ENCODE measurements around the gene ABI3.

Gene ABI3

DNA sequence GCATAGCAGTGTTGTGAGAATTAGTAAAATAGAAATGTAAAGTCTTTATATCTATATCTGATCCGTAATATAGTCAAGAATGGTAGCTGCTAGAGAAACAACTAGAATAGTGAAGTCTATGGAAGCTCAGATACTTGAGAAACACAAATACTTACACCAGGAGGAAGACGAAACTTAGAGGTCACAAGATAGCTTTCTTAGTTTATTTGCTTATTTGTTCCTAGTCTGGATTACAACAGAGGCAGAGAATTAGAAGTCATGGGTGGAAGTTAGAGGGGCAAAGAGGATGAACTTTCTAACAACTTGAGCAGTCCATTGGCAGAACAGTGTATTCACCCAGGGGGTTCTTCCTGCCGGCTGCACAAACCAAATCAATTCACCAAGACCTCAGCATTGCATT lies 14.0 kb upstream of the ABI3 start:
- no peak for DNase-seq (ENCODE audit: low read depth, low spot score)

DNA sequence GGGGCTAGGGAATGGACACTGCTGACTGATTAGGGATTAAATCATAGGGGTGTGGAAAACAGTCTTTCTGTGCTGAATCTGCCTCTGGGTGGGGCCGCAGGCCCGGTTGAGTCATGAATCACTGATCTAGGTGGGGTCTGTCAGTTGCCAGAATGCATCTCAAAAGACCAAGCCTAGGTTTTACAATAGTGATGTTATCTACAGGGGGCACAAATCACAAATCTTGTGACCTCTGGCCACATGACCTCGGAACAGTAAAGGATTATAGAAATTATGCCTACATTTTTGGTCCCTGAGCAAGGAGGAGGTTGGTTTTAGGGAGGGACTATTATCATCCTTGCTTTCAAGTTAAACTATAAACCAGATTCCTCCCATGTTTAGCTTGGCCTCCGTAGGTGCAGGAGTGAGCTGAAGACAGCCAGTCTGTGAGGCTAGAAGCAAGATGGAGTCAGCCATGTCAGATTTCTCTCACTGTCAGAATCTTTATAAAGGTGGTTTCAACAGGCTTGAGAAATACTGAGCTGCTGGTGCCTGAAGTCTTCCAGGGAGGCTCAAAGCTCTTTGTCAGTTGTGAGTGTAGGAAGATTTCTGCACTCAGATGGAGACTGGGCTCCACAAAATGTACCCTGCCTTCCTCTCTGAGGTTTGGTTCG lies 13.0 kb upstream of the ABI3 start:
- DNase-seq (ENCODE audit: low read depth, low spot score) = no peak

DNA sequence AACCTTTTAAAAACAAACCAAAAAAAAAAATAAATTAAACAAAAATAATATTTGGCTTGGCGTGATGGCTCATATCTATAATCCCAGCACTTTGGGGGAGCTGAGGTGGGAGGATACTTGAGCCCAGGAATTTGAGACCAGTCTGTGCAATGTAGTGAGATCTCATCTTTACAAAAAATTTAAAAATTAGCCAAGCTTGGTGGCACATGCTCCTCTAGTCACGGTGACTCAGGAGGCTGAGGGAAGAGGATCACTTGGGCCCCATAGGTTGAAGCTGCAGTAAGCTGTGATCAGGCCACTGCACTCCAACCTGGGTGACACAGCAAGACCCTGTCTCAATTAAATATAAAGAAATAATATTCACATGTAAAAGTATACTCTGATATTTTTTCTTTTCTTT lies 12.3 kb upstream of the ABI3 start:
- DNase-seq (ENCODE audit: low read depth, low spot score) = no peak

DNA sequence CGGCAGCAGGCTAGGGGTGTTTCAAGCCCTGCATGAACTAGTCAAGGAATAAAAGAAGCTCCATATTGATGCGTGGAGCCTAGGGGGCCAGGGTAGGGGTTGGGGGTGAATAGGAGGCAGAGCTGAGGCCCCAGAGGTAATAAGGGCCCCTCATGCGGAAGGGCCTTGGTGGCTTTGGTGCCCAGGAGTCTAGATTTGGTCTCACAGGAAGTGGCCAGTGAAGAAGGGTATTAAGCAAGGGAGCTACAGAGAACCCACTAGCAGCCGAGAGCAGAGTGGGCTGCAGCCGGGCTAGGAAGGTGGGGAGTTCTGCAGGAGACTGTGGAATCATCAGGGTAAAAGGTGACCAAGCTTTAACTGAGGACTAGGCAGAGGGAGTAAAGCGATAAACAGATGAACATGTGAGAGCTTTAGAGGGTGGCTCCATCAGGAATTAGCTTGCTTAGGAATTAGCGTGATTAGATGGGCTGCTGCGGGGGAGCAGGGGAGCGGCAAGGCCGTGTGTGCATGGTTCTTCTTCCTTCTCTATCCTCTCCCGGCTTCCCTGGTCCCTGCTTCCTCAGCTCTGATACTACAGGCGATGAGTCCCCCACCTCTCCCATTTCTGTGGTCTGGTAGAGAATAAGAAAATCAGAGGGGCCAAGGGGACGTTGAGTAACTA lies 10.0 kb upstream of the ABI3 start:
- DNase-seq (ENCODE audit: low read depth, low spot score) = no peak

DNA sequence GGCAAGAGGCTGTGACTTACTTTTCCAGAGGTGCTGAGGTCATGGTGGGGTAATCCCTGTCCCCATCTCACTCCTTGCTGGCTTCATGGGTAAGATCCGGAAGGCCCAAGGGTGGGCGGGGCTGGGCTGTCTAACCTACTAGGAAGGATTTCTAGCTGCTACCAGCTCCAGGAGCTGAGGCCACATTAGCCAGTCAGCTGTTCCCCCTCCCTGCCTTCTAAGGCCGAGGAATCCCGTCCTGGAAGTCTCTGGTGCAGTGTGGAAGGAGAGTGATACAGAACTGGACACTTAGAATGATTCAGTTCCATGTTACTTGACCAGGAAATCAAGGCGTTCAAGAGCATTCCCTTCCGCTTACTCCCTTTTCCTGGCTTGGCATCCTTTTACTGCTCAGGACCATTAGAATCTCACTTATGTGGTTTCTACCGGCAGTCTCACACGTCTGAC lies 9.0 kb upstream of the ABI3 start:
- DNase-seq (ENCODE audit: low read depth, low spot score) = no peak

DNA sequence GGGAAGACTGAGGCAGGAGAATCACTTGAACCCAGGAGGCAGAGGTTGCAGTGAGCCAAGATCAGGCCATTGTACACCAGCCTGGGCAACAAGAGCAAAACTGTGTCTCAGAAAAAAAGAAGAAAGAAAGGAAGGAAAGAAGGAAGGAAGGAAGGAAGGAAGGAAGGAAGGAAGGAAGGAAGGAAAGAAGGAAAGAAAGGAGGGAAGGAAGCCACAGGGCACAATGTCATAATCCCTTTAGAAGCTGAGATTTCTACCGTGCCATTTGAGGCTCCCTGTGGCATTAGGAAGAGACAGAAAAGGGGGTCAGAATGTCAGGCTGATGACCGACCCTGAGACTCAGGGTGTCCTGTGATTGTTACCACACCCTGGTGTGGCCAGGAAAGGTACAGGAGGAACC lies 6.7 kb upstream of the ABI3 start:
- no peak for DNase-seq (ENCODE audit: low read depth, low spot score)

DNA sequence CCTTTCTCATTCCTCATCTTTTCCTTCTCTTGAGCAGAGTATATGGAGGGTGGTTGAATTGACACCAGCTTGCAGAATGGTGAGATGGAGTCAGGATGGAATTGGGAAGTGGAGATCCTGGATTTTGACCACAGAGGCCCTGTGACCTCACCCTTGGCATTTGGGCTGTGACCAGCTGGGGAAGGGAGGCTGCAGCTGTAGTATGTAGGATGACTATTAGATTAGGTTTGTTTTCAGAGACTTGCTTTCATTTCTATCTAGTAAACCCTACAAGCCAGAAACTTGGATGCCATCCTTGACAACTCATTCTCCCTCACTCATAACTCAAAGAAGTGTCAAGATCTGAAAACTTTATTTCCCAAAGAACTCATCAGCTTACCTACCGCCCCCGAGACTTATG lies 6.0 kb upstream of the ABI3 start:
- DNase-seq (ENCODE audit: low read depth, low spot score) = no peak

DNA sequence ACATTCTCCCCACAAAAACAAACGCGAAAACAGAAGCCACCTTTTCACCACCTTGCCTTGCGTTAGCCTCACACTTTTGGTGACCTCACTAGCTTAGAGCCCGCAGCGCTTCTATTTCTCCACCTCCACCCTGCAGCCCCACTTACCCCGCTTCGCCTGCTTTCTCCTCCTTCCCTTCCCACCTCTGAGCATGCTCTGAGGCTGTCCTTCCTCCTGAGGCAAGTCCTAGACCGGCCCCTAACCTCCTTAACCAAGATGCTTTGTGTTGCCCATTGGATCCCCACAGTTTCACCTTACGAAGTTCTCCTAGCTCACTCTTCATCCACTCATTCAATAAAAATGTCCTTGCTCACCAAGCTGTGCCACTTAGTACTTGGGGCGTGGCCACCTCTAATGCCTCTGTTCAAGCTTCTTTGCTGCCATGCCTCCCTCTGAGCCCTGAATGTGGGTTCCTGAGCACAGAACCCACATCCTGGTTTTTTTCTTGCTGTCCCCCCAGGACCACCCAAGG lies 1.4 kb upstream of the ABI3 start:
- no peak for DNase-seq (ENCODE audit: low read depth, low spot score)

DNA sequence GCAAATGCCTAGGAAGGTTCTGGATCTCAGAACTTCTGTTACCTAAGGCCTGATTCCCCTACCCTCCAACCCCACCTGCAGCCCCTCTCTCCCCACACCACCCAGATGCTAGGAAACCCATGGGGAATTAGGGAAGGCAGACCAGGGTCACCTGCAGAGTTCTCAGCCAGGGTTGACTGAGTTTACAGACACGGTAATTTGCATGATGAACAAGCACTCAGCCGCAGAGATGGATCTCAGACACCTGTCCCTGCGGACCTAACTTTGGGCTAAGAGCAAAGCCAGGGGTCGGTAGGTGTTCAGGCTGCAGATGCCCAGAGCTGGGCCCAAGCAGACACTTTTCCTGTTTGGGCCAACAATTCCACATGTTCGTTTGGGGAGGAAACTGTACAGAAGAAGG lies 2.9 kb downstream of the ABI3 start:
- no peak for DNase-seq (ENCODE audit: low read depth, low spot score)

DNA sequence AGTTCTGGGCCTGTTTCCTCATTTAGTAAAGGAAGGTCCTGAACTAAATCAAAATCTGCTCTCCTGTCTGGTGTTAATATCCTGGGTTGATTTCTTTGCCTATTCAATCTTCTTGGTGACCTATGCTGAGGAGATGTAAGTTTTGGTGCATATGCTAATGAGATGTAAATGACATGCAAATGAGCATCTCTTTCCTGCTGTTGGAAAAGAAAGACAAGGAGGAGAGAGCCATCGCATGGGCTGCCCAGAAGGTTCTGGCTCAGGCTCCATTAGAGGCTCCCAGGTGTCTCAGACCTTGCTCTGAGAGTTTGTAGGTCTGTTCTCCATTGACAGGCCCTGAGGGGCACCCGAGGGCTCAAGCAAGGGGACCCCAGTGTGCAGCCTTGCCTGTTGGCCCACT lies 3.3 kb downstream of the ABI3 start:
- no peak for DNase-seq (ENCODE audit: low read depth, low spot score)

DNA sequence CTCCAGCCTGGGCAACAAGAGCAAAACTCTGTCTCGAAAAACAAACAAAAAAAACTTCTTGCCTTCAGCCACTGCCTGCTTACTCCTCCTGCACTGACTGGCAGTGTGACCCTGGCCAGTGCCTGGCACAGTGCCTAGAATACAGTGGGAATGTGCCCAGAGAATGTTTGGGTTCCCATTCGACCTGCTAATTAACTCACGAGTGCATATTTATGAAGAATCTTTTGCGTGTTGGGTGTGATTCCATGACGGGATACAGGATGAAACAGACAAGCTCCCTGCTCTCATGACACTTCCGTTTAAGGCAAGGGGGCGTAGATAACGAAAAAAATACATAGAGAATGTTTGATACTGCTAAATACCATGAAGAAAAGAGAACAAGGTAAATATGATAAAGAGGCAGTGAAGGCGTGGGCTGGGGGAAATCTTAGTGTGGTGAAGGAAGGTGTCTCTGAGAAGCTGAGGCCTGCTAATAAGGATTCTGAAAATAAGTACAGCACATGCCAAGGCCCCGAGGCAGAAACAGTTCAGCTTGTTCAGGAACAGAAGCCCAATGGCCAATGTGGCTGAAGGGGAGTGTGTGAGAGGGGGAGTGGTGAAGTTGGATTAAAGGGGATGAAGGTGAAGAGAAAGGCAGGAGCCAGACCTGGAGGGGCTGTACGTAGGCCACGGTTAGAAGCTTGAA lies 4.3 kb downstream of the ABI3 start:
- no peak for DNase-seq (ENCODE audit: low read depth, low spot score)

DNA sequence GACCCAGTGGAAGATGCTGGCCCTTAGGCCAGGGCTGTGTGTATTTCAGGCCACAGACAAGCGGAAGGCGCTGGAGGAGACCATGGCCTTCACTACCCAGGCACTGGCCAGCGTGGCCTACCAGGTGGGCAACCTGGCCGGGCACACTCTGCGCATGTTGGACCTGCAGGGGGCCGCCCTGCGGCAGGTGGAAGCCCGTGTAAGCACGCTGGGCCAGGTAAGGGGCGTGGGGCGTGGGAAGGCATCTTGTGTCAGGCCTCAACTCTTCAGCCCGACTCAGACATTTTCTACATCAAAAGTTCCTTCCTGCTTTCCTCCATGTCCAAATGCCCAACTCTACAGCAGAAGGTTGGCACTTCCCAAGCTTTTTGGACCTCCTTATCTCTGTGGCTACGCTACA lies 6.0 kb downstream of the ABI3 start:
- no peak for DNase-seq (ENCODE audit: low read depth, low spot score)

DNA sequence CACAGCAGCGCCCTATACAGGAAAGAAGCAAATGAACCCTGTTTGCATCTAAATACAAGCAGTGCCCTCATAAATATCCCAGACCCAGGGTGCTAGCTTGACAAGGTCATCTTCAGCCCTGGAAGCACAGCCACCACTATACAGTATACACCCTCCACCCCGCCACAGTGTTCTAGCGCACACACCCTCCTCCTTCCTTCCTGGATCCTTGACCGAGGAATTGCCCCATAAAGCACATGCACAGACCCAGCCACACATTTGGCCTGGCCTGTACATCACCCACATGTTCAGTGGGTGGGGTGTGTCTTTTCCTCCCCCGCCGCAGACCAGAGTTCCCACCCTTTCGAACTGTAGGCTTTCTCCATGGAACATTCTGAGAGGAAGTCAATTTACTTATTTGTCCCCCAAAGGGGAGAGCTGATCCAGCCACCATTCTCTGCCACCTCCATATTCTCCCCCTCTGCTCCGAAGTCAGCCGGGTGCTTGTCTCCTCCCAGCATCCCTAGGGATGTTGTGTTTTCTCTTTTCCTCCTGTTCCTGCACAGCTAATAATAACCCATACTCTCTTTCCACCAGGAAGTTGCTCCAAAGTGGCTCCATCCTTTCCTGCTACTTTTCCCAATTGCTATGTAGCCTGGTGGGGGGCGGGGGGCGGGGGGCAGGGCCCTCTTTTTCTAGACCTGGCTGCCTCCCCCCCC lies 6.6 kb downstream of the ABI3 start:
- DNase-seq (ENCODE audit: low read depth, low spot score) = no peak

DNA sequence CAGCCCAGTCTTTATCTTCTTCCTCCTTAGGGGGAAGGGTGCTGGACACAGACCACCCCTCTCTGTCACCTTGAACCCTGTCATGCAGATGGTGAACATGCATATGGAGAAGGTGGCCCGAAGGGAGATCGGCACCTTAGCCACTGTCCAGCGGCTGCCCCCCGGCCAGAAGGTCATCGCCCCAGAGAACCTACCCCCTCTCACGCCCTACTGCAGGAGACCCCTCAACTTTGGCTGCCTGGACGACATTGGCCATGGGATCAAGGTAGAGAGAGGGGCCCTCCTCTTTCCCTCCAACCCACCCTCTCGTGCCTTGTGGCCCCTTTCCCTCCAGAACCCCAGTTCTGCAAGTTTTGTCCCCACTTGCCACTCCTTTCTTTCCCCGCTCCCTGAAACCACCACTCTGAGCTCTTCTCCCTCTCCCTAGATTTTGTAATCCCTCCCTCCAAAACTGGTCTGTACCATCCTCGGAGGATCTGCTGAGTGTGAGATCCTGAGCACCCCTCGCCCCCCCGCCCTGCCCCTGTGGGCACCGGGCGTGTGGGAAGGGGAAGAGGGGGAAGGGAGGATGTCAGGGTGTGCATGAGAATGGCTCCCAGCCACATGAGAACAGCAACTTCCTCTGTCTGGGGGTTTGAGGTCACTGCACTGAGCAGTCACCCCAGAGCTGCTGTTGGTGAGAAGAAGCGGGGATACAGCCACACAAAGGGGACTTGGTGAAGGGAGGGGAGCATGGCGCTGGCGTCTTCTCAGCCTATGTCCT lies 7.3 kb downstream of the ABI3 start:
- DNase-seq (ENCODE audit: low read depth, low spot score) = no peak

DNA sequence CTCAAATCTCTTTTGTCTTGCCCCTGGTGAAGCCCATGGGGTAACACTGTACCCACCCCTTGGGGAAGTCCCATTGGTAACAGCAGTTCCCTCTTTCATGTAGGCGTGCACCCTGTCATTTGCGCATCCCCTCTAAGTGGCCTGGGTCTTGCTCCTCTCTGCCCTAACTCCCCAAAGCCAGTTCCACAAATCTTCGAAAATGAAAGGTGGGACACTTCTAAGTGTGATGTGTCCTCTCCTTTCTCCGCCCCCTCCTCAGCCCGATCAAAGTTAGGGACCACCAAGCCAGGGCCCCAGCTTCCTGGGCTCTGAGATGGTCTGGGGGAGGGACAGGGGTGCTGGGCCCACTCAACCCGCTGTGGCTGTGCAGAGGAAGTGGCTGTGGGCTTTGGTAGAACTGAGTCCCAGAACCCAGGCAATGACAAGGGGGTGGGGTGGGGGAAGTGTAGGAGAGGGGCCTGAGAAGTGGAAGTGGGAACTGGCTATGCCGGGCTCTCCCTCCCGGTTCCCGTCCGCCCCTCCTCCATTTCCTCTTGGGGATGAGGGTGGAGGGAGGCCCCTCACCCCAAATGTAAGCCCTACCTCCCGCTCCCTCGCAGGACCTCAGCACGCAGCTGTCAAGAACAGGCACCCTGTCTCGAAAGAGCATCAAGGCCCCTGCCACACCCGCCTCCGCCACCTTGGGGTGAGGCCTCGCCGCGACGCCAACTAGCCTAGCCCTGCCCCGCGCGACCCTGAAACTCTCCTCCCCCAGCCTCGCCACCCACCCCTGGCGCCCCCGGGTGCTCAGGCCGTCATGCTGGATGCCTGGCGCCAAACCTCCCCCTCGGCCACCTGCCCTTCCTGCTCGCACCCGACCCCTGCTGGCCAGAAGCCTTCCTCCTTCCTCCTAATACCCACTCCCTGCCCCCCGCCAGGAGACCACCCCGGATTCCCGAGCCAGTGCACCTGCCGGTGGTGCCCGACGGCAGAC lies 8.7 kb downstream of the ABI3 start:
- no peak for DNase-seq (ENCODE audit: low read depth, low spot score)

DNA sequence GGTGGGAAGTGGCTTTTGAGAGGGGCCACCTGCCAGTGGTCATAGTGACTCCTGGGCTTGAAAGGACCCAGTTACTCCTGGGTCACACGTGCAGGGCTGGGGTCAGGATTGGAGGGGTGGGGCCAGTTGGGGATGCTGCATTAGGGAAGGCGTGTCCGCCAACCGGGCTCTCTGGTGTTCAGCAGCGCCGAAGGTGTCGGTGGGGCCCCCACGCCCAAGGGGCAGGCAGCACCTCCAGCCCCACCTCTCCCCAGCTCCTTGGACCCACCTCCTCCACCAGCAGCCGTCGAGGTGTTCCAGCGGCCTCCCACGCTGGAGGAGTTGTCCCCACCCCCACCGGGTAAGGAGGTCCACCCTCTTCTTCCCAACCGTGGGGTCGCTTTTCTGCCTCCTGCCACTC lies 9.5 kb downstream of the ABI3 start:
- no peak for DNase-seq (ENCODE audit: low read depth, low spot score)

DNA sequence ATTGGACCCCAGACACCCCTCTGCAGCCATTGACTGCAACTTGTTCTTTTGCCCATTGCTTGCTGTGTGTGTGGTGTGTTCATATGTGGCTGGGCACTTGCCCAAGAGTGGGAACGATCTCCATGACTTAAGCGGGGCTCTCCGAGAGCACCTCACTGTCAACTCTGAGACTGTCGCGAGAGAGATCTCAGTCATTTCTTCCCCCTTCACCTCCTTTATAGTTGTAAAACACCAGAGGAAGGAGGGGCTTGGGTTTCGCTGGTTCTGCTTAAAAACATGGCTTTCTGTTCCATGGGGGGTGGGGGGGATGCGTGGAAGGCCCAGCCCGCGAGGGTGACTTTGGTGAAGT lies 12.6 kb downstream of the ABI3 start:
- no peak for DNase-seq (ENCODE audit: low read depth, low spot score)

DNA sequence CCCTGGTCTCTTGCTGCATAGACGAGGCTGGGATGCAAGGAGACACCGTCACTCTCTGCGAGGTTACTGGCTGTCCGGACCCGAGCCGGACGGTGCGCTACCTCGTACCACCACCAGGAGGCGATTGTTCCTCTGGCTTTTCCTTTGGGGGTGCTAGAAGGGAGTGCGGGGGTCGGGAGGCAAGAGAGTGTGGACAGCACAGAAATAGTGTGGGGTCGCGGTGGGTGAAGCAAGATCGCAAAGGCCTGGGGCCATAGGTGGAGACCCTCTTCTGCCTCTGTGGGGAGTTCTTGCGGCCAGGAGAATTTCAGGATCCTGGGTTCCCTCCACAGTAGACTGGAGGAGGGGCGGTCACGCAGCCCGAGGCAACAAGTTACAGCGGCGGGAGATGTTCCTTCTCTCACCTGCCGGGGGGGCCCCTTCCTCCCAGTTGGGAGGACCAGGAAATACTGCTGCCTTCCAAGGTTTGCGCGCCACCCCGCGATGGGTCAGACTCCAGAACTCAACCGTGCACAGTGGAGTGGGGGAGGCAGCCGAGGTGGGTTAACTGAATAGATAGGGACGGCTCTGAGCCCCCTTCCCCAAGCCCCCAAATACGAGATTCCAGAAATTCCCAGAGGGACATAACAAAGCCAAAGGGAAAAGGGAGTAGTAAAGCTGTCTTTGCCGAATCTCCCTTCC lies 13.2 kb downstream of the ABI3 start:
- no peak for DNase-seq (ENCODE audit: low read depth, low spot score)

DNA sequence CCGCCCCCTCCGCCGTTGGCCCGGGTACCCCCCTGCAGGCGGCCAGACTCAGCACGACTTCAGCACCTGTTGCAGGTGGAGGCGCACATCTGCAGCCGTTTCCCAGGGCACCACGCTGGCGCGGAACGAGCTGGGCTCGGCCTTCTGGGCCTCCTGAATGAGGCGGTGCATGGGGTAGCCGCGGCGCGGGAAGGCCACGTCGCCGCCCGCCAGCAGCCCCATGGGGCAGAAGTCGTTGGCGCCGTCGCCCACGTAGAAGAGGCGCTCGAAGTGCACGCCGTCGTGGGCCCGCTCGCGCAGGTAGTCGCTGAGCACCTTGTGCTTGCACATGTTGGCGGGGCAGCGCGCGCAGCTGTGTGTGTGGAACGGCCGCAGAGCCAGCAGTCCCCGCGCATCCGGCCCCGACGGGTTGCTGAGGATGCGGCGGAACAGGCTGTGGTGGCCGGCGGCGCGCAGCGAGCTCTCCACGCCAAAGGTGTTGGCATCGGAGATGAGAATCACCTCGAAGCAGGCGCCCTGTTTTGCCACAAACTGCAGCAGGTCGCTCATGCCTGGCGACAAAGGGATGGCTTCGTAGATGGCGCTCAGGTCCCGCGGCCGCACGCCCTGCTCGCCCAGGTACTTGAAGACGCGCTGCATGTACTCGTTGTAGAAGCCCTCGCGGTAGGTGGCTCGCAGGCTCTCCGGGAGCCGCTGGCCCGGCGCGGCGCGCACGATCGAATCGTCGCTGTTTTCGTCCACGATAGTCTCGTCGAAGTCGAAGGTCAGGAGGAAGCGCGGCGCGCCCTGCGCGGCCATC lies 13.9 kb downstream of the ABI3 start:
- DNase-seq (ENCODE audit: low read depth, low spot score) = no peak
